H9 (cell line): ENCODE data around the gene GPC6. TPM values are rescaled to one million over a fixed set of nuclear protein-coding genes. Genes with fewer than 3 reads are reported as not detected.

Source experiments
- DNase-seq: peaks from one replicate; pipeline ENCODE4 v3.0.0-alpha.2; 2017
- H2AFZ ChIP-seq: one replicate; pipeline ENCODE4 v1.6.1; 2013; ENCODE audit warnings: mild to moderate bottlenecking, low read length, control low read depth, moderate library complexity
- H2AK5ac ChIP-seq: 2 replicates; pipeline ENCODE4 v1.6.1; 2013; ENCODE audit warnings: low read length, control low read depth, mixed read lengths; ENCODE audit not compliant: insufficient read length
- H2BK120ac ChIP-seq: one replicate; pipeline ENCODE4 v1.6.1; 2013; ENCODE audit warnings: low read depth, mild to moderate bottlenecking, low read length, control low read depth, inconsistent platforms; ENCODE audit not compliant: poor library complexity, severe bottlenecking
- H2BK12ac ChIP-seq: 2 replicates; pipeline ENCODE4 v1.6.1; 2013; ENCODE audit warnings: low read length, control low read depth, mixed read lengths, low read depth; ENCODE audit not compliant: insufficient read length
- H2BK15ac ChIP-seq: 2 replicates; pipeline ENCODE4 v1.6.1; 2013; ENCODE audit warnings: low read depth, low read length, control low read depth
- H2BK20ac ChIP-seq: one replicate; pipeline ENCODE4 v1.6.1; 2013; ENCODE audit warnings: low read depth, mild to moderate bottlenecking, low read length, control low read depth, inconsistent platforms; ENCODE audit not compliant: poor library complexity, severe bottlenecking
- H2BK5ac ChIP-seq: 2 replicates; pipeline ENCODE4 v1.6.1; 2013; ENCODE audit warnings: low read length, control low read depth, mixed read lengths; ENCODE audit not compliant: insufficient read length
- H3K14ac ChIP-seq: 2 replicates; pipeline ENCODE4 v1.6.1; 2013; ENCODE audit warnings: low read length, control low read depth; ENCODE audit not compliant: insufficient read depth
- H3K18ac ChIP-seq: 2 replicates; pipeline ENCODE4 v1.6.1; 2013; ENCODE audit warnings: low read depth, mild to moderate bottlenecking, mixed read lengths, low read length, control low read depth; ENCODE audit not compliant: insufficient read length
- H3K23ac ChIP-seq: 2 replicates; pipeline ENCODE4 v1.6.1; 2013; ENCODE audit warnings: low read length, control low read depth, mixed read lengths, low read depth; ENCODE audit not compliant: insufficient read length
- H3K23me2 ChIP-seq: 2 replicates; pipeline ENCODE4 v1.6.1; 2013; ENCODE audit warnings: low read depth, mild to moderate bottlenecking, mixed read lengths, low read length, control low read depth; ENCODE audit not compliant: insufficient read length, poor library complexity, severe bottlenecking
- H3K27ac ChIP-seq: 2 replicates; pipeline ENCODE4 v1.5.1; 2013; ENCODE audit warnings: low read length, control low read depth, mixed read lengths, low read depth; ENCODE audit not compliant: insufficient read length
- H3K27me3 ChIP-seq: 2 replicates; pipeline ENCODE4 v1.6.1; 2013; ENCODE audit warnings: low read length, control low read depth, inconsistent platforms; ENCODE audit not compliant: insufficient read depth
- H3K4ac ChIP-seq: 2 replicates; pipeline ENCODE4 v1.6.1; 2013; ENCODE audit warnings: low read depth, mild to moderate bottlenecking, control low read depth, inconsistent platforms, low read length, moderate library complexity
- H3K4me1 ChIP-seq: 2 replicates; pipeline ENCODE4 v1.6.1; 2013; ENCODE audit warnings: low read length, control low read depth, inconsistent platforms; ENCODE audit not compliant: insufficient read depth
- H3K4me2 ChIP-seq: 2 replicates; pipeline ENCODE4 v1.6.1; 2013; ENCODE audit warnings: low read length, control low read depth, mixed read lengths; ENCODE audit not compliant: insufficient read length, insufficient read depth
- H3K56ac ChIP-seq: 2 replicates; pipeline ENCODE4 v1.6.1; 2013; ENCODE audit warnings: low read depth, mild to moderate bottlenecking, mixed read lengths, low read length, control low read depth; ENCODE audit not compliant: insufficient read length
- H3K79me1 ChIP-seq: 2 replicates; pipeline ENCODE4 v1.6.1; 2013; ENCODE audit warnings: low read depth, mild to moderate bottlenecking, moderate library complexity, low read length, control low read depth, inconsistent platforms; ENCODE audit not compliant: insufficient read depth, poor library complexity, severe bottlenecking
- H3K79me2 ChIP-seq: 2 replicates; pipeline ENCODE4 v1.6.1; 2013; ENCODE audit warnings: low read length, control low read depth, inconsistent platforms; ENCODE audit not compliant: insufficient read depth
- H3K9ac ChIP-seq: 2 replicates; pipeline ENCODE4 v1.6.1; 2013; ENCODE audit warnings: low read length, control low read depth, mixed read lengths; ENCODE audit not compliant: insufficient read length; ENCODE audit errors: extremely low read depth
- H3K9me3 ChIP-seq: one replicate; pipeline ENCODE4 v1.6.1; 2013; ENCODE audit warnings: low read depth, low read length, inconsistent platforms; ENCODE audit not compliant: control insufficient read depth
- H3T11ph ChIP-seq: one replicate; pipeline ENCODE4 v1.6.1; 2013; ENCODE audit warnings: mild to moderate bottlenecking, low read length, control low read depth, inconsistent platforms
- H4K20me1 ChIP-seq: one replicate; pipeline ENCODE4 v1.6.1; 2013; ENCODE audit not compliant: control insufficient read depth, insufficient read length, insufficient read depth
- H4K5ac ChIP-seq: 2 replicates; pipeline ENCODE4 v1.6.1; 2013; ENCODE audit warnings: low read depth, mild to moderate bottlenecking, mixed read lengths, low read length, control low read depth; ENCODE audit not compliant: insufficient read length
- H4K8ac ChIP-seq: replicated peaks from 2 replicates; pipeline ENCODE4 v1.6.1; 2013; ENCODE audit warnings: low read length, control low read depth, mixed read lengths, low read depth; ENCODE audit not compliant: insufficient read length
- H4K91ac ChIP-seq: 2 replicates; pipeline ENCODE4 v1.6.1; 2013; ENCODE audit warnings: low read depth, mild to moderate bottlenecking, moderate library complexity, mixed read lengths, low read length, control low read depth; ENCODE audit not compliant: insufficient read length
- H3K27ac Mint-ChIP-seq, 3 experiments: 2 replicates in 2 of 3; 3 replicates in 1 of 3; pipeline ENCODE4 v1.8.0; 2020 to 2021; ENCODE audit warnings: mixed read lengths in 3 of 3, mild to moderate bottlenecking in 1 of 3, moderate library complexity in 1 of 3
- H3K27me3 Mint-ChIP-seq: 2 replicates; pipeline ENCODE4 v1.8.0; 2021; ENCODE audit warnings: low read depth, mild to moderate bottlenecking, moderate library complexity, mixed read lengths
- H3K36me3 Mint-ChIP-seq, 3 experiments: 2 replicates in 2 of 3; 3 replicates in 1 of 3; pipeline ENCODE4 v1.8.0; 2020 to 2021; ENCODE audit warnings: low read depth in 3 of 3, mixed read lengths in 3 of 3; ENCODE audit not compliant: insufficient read depth in 1 of 3
- H3K4me1 Mint-ChIP-seq, 2 experiments: 2 replicates each; pipeline ENCODE4 v1.8.0; 2020; ENCODE audit warnings: mixed read lengths in 2 of 2
- H3K4me3 Mint-ChIP-seq, 2 experiments: 2 replicates in 1 of 2; 3 replicates in 1 of 2; pipeline ENCODE4 v1.8.0; 2020 to 2021; ENCODE audit warnings: mild to moderate bottlenecking in 2 of 2, mixed read lengths in 2 of 2, moderate library complexity in 1 of 2
- H3K9me3 Mint-ChIP-seq, 2 experiments: 2 replicates in 1 of 2; 3 replicates in 1 of 2; pipeline ENCODE4 v1.8.0; 2020; ENCODE audit warnings: mild to moderate bottlenecking in 2 of 2, mixed read lengths in 2 of 2, moderate library complexity in 1 of 2
- CTCF ChIP-seq: fragments of 200-600 bp; sonication (generic); conservative IDR thresholded peaks from 3 replicates; pipeline ENCODE4 v1.8.0; 2021; ENCODE audit warnings: antibody characterized with exemption, mild to moderate bottlenecking
- total RNA-seq: library from RNA; stranded (reverse); gene quantifications from 2 replicates; pipeline ENCODE4 v1.2.1, GENCODE V29; 2021

The GPC6 gene
- total RNA-seq, 1 experiment from 2014 or later, result 15.6 TPM

- Histone ChIP-seq H3K14ac (no peak overlapping the region), H3K27ac (no peak overlapping the region), H4K91ac (no peak overlapping the region), H4K20me1 (no peaks in the 10 kb centered on the region), H2BK20ac (no peak overlapping the region), H3T11ph (no peak overlapping the region), H3K9me3 (no peaks in the 10 kb centered on the region), H3K18ac (no peak overlapping the region), H3K9ac (no peak overlapping the region), H2BK12ac (no peak overlapping the region), H3K56ac (no peak overlapping the region), H2BK15ac (no peak overlapping the region), H2BK120ac (no peak overlapping the region), H2BK5ac (no peak overlapping the region), H2AFZ (no peak overlapping the region), H4K8ac (no peak overlapping the region), H3K79me1 (peaks cover 3% of the 10 kb centered on the region), H2AK5ac (no peak overlapping the region), H3K4me1 (no peaks in the 10 kb centered on the region), H3K79me2 (peaks cover 3% of the 10 kb centered on the region; the same call in 1 of the 2 replicates), H3K27me3 (no peaks in the 10 kb centered on the region), H3K23me2 (no peaks in the 10 kb centered on the region), H3K23ac (no peak overlapping the region), H3K4ac (no peak overlapping the region), H3K4me2 (no peak overlapping the region), H4K5ac (no peak overlapping the region)
- Mint-ChIP-seq H3K4me1 (0 out of 4 replicates have a peak, but pooled peaks cover 0 to 3% of the 10 kb centered on the region in 2 experiments), H3K27ac (no peak overlapping the region), H3K36me3 (no peaks in the 10 kb centered on the region), H3K27me3 (no peaks in the 10 kb centered on the region), H3K9me3 (no peaks in the 10 kb centered on the region), H3K4me3 (no peak overlapping the region)
- TF ChIP-seq CTCF, result no peak
- DNase-seq, result no peak
These were observed 180.9 kb downstream of the GPC6 start for GRCh38 chr13:93407551-93407950.
